Mucosa of gallbladder (tissue), 1 donor: ENCODE measurements around the gene TMEM255B. TPM values are rescaled to one million over a fixed set of nuclear protein-coding genes. Genes with fewer than 3 reads are reported as not detected.

Experiments
- DNase-seq: peaks from one replicate; pipeline ENCODE4 v3.0.0-alpha.2; 2020; ENCODE audit warnings: low spot score
- total RNA-seq: library from RNA; stranded (reverse); gene quantifications from one replicate; pipeline ENCODE4 v1.2.1, GENCODE V29; 2021
- donor health status: DM: no; HTN: no; CAD: no.

TMEM255B gene
- total RNA-seq, 1 donor from 2014 or later, result 17.0 TPM

GRCh38 chr13:113860051-113860664 is 101.1 kb downstream of the TMEM255B start:
- DNase-seq, result peak; percentile 69

- peak; percentile 72 for DNase-seq
Observed at GRCh38 chr13:113860665-113861432, 101.8 kb downstream of the TMEM255B start.

GRCh38 chr13:113861433-113862030 is 102.5 kb downstream of the TMEM255B start:
- DNase-seq, result no peak

- no peak for DNase-seq
Observed at GRCh38 chr13:113862191-113862930, 103.3 kb downstream of the TMEM255B start.

- DNase-seq, result no peak
Observed at GRCh38 chr13:113862931-113863523, 104.0 kb downstream of the TMEM255B start.

- peak; percentile 47 for DNase-seq
Observed at GRCh38 chr13:113863524-113864272, 104.7 kb downstream of the TMEM255B start, which contains the start of gene GAS6. Gene GAS6 (minus strand): TSS chr13:113864076. CDS start chr13:113863920, 156 bp downstream.

GRCh38 chr13:113864273-113864890 is 105.4 kb downstream of the TMEM255B start:
- no peak for DNase-seq

- no peak for DNase-seq
Observed at GRCh38 chr13:113865427-113865826, 106.4 kb downstream of the TMEM255B start.

Other genes with a start within 250 kb of the TMEM255B start
- 53.4 TPM for gene TFDP1, start 174.5 kb upstream of the TMEM255B start, total RNA-seq
- not detected for gene ATP4B, start 101.0 kb upstream of the TMEM255B start, total RNA-seq
- not detected for gene GRK1, start 92.0 kb upstream of the TMEM255B start, total RNA-seq
- 118 TPM for gene GAS6, start 104.8 kb downstream of the TMEM255B start, total RNA-seq
- gene C13orf46, start 214.8 kb downstream of the TMEM255B start, total RNA-seq, result 11.8 TPM